Ishikawa (cell line): ENCODE measurements around the gene CRYBG2.

Source experiments
- CEBPB ChIP-seq: IDR thresholded peaks from 2 replicates; pipeline ENCODE4 v1.6.1; 2012
- CREB1 ChIP-seq: IDR thresholded peaks from 2 replicates; pipeline ENCODE4 v1.6.1; 2012; ENCODE audit warnings: low read depth
- EGR1 ChIP-seq: IDR thresholded peaks from 2 replicates; pipeline ENCODE4 v1.6.1; 2012
- EP300 ChIP-seq: IDR thresholded peaks from 2 replicates; pipeline ENCODE4 v1.6.1; 2012; ENCODE audit warnings: borderline replicate concordance
- FOXM1 ChIP-seq: IDR thresholded peaks from 2 replicates; pipeline ENCODE4 v1.6.1; 2012; ENCODE audit warnings: low read depth, borderline replicate concordance
- MAX ChIP-seq: IDR thresholded peaks from 2 replicates; pipeline ENCODE4 v1.6.1; 2012
- NFIC ChIP-seq: IDR thresholded peaks from 2 replicates; pipeline ENCODE4 v1.6.1; 2012
- RAD21 ChIP-seq: IDR thresholded peaks from 2 replicates; pipeline ENCODE4 v1.6.1; 2012; ENCODE audit warnings: low read depth
- REST ChIP-seq: IDR thresholded peaks from 2 replicates; pipeline ENCODE4 v1.6.1; 2012; ENCODE audit warnings: low read depth, mild to moderate bottlenecking
- TAF1 ChIP-seq: IDR thresholded peaks from 2 replicates; pipeline ENCODE4 v1.6.1; 2012; ENCODE audit warnings: low read depth, mild to moderate bottlenecking
- TCF12 ChIP-seq: IDR thresholded peaks from 2 replicates; pipeline ENCODE4 v1.6.1; 2012; ENCODE audit warnings: low read depth
- TEAD4 ChIP-seq: IDR thresholded peaks from 2 replicates; pipeline ENCODE4 v1.6.1; 2012
- YY1 ChIP-seq: IDR thresholded peaks from 2 replicates; pipeline ENCODE4 v1.6.1; 2012; ENCODE audit warnings: low read depth
- ZBTB7A ChIP-seq: IDR thresholded peaks from 2 replicates; pipeline ENCODE4 v1.6.1; 2012; ENCODE audit warnings: low read depth
- TF ChIP-seq, protein P1 (sequence below): IDR thresholded peaks from 2 replicates; pipeline ENCODE4 v1.6.1; 2012

Gene CRYBG2

GRCh38 chr1:26364956-26365355 is 11.0 kb upstream of the CRYBG2 start:
- TF ChIP-seq TEAD4 (no peak), TAF1 (no peak), EP300 (no peak), ZBTB7A (no peak), TCF12 (no peak), NFIC (no peak), RAD21 (no peak), EGR1 (no peak), CREB1 (no peak), MAX (no peak), REST (no peak), YY1 (no peak), CEBPB (no peak), FOXM1 (no peak)
- TF ChIP-seq, protein P1, sequence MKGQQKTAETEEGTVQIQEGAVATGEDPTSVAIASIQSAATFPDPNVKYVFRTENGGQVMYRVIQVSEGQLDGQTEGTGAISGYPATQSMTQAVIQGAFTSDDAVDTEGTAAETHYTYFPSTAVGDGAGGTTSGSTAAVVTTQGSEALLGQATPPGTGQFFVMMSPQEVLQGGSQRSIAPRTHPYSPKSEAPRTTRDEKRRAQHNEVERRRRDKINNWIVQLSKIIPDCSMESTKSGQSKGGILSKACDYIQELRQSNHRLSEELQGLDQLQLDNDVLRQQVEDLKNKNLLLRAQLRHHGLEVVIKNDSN = no peak

DNA sequence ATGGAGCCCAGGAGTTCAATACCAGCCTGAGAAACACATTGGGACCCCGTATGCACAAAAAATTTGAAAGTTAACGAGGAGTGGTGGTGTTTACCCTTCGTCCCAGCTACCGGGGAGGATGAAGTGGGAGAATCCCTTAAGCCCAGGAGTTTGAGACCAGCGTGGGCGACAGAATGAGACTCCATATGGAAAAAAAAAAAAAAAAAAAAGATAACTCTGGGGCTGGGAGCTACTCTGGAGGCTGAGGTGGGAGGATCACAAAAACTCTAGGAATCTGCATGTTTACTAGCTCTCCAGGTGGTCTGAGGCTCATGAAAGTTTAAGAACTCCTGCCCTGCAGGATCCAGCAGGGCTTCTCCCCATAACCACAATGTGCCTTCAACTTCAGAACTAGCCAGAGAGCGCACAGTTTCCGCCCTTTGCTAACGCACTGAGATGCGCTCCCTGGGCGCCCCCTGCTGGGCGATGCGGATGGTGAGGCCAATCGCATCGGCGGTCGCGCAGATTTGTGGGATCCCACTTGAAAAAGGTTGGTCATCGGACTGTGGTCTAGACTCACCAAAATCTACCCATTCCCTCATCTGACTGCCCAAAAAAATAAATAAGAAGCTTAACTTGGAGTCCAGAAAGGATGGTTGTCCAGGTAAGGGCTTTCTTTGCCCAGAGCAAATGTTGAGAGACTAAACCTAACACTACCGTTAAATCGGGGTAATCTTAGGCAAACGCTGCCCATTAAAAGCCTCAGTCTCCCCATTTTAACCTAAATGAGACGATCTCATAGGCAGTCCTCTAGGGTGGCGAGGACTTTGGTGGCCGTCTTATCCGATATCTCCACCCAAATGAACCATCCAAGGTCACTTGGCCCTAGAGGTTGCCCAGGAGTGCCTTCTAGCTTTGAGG is 9.9 kb upstream of the CRYBG2 start:
- TF ChIP-seq NFIC = no peak
- TF ChIP-seq MAX = 0 out of 2 replicates have a peak, but pooled peaks have one; percentile 17
- TF ChIP-seq CREB1 = no peak
- peak; percentile 82 for TF ChIP-seq RAD21
- 0 out of 2 replicates have a peak, but pooled peaks have one; percentile 14 for TF ChIP-seq TEAD4

DNA sequence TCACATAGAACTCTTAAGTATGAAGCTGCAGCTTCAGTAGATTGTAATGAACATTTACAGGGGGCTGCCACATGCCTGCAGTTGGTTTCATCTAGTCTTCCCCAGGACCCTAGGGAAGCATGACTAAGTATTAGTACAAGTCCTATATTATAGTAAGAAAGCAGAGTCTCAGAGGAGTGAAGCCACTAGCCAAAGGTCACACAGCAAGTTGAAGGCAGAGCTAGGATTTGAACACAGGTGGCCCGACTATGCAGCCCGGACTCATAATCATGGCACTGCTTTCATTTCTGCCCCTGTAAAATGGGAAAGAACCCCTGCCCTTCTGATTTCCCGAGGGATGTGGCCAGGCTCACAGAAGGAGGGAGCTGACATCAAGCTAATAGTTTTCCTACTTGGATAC is 8.4 kb upstream of the CRYBG2 start:
- no peak for TF ChIP-seq MAX
- TF ChIP-seq CREB1 = no peak
- no peak for TF ChIP-seq EP300
- TF ChIP-seq YY1 = no peak
- no peak for TF ChIP-seq FOXM1
- TF ChIP-seq RAD21 = no peak
- no peak for TF ChIP-seq TEAD4
- TF ChIP-seq ZBTB7A = no peak
- no peak for TF ChIP-seq TAF1
- no peak for TF ChIP-seq TCF12
- no peak for TF ChIP-seq REST
- TF ChIP-seq NFIC = no peak
- TF ChIP-seq EGR1 = no peak
- no peak for TF ChIP-seq CEBPB
- TF ChIP-seq, protein P1 = no peak

GRCh38 chr1:26361605-26362122 is 7.7 kb upstream of the CRYBG2 start:
- TF ChIP-seq CREB1 = no peak
- TF ChIP-seq EP300 = no peak
- TF ChIP-seq ZBTB7A = no peak
- no peak for TF ChIP-seq REST
- no peak for TF ChIP-seq FOXM1
- no peak for TF ChIP-seq EGR1
- TF ChIP-seq TCF12 = no peak
- TF ChIP-seq TEAD4 = no peak
- TF ChIP-seq CEBPB = no peak
- TF ChIP-seq TAF1 = no peak
- TF ChIP-seq RAD21 = no peak
- TF ChIP-seq MAX = no peak
- TF ChIP-seq, protein P1 = no peak
- no peak for TF ChIP-seq YY1
- TF ChIP-seq NFIC = no peak
